ENCODE data around the gene PHEX. TPM values are rescaled to one million over a fixed set of nuclear protein-coding genes. Genes with fewer than 3 reads are reported as not detected.

Gene PHEX
- total and polyA plus RNA-seq, 2 experiments from 2014 or later, result 0.05 to 0.21 TPM

GRCh38 chrX:22147942-22148341, 115.8 kb downstream of the PHEX start:
- peaks cover 1% of the 10 kb centered on the region for H3K27me3 Mint-ChIP-seq (ENCODE audit: insufficient read depth, low read depth, poor library complexity)
- Histone ChIP-seq H3K27ac (ENCODE audit: low read depth) (no peak overlapping the region), H3F3A (replicated peaks; ENCODE audit: low read depth) (no peaks in the 10 kb centered on the region), H3K4me2 (no peak overlapping the region), H3K4me1 (ENCODE audit: insufficient read depth) (no peaks in the 10 kb centered on the region), H3K79me2 (replicated peaks; ENCODE audit: insufficient read depth) (no peaks in the 10 kb centered on the region), H3K36me3 (ENCODE audit: insufficient read depth) (no peaks in the 10 kb centered on the region), H3K9me2 (ENCODE audit: insufficient read depth) (no peaks in the 10 kb centered on the region), H4K20me1 (replicated peaks; ENCODE audit: insufficient read depth) (no peaks in the 10 kb centered on the region), H3K4me3 (no peak overlapping the region), H3K27me3 (ENCODE audit: insufficient read depth) (no peaks in the 10 kb centered on the region), H2AFZ (no peak overlapping the region)
- no peaks in the 10 kb centered on the region; the same call in 2 of the 3 replicates for H3K9me3 Mint-ChIP-seq
- TF ChIP-seq NANOG (IDR thresholded peaks at IDR 0.05; ENCODE audit: borderline replicate concordance) (no peak), EZH2 (IDR thresholded peaks at IDR 0.05; ENCODE audit: low read depth, unreplicated experiment) (no peak), ZNF331 (CRISPR knock-in tag; IDR thresholded peaks at IDR 0.05; ENCODE audit: low read depth) (peak; percentile 70)
- no peak overlapping the region for H3K4me3 Mint-ChIP-seq
- no peaks in the 10 kb centered on the region for H3K4me1 Mint-ChIP-seq
- no peak for DNase-seq (ENCODE audit: low spot score)
- ATAC-seq, result no peak
- no peak overlapping the region for H3K27ac Mint-ChIP-seq
- H3K36me3 Mint-ChIP-seq (ENCODE audit: low read depth), result no peaks in the 10 kb centered on the region

- H3K27ac Mint-ChIP-seq, result no peak overlapping the region
- Histone ChIP-seq H3F3A (replicated peaks; ENCODE audit: low read depth) (no peaks in the 10 kb centered on the region), H3K27me3 (ENCODE audit: insufficient read depth) (no peaks in the 10 kb centered on the region), H3K36me3 (ENCODE audit: insufficient read depth) (no peaks in the 10 kb centered on the region), H3K4me1 (ENCODE audit: insufficient read depth) (no peaks in the 10 kb centered on the region), H3K79me2 (replicated peaks; ENCODE audit: insufficient read depth) (no peaks in the 10 kb centered on the region), H3K4me3 (no peak overlapping the region), H3K4me2 (no peak overlapping the region), H3K9me2 (ENCODE audit: insufficient read depth) (no peaks in the 10 kb centered on the region), H3K27ac (ENCODE audit: low read depth) (no peak overlapping the region), H2AFZ (no peak overlapping the region), H4K20me1 (replicated peaks; ENCODE audit: insufficient read depth) (no peaks in the 10 kb centered on the region)
- TF ChIP-seq NANOG (IDR thresholded peaks at IDR 0.05; ENCODE audit: borderline replicate concordance), result no peak
- TF ChIP-seq ZNF462 (CRISPR knock-in tag; IDR thresholded peaks at IDR 0.05), result no peak
- no peak for TF ChIP-seq EZH2 (IDR thresholded peaks at IDR 0.05; ENCODE audit: low read depth, unreplicated experiment)
- no peaks in the 10 kb centered on the region for H3K36me3 Mint-ChIP-seq (ENCODE audit: low read depth)
- no peak for DNase-seq (ENCODE audit: low spot score)
- H3K27me3 Mint-ChIP-seq (ENCODE audit: insufficient read depth, low read depth, poor library complexity), result peaks cover 1% of the 10 kb centered on the region
- ATAC-seq, result no peak
- H3K4me3 Mint-ChIP-seq, result no peak overlapping the region
- H3K9me3 Mint-ChIP-seq, result no peaks in the 10 kb centered on the region; the same call in 2 of the 3 replicates
- H3K4me1 Mint-ChIP-seq, result no peaks in the 10 kb centered on the region
These were observed 116.4 kb downstream of the PHEX start for GRCh38 chrX:22148565-22148964.
